Suppressor macrophage treated with lipopolysaccharide for 1 hour (primary cell): ENCODE results near the gene SALL3.

Source experiments
- DNase-seq, 3 donors: peaks; one replicate each; pipeline ENCODE4 v3.0.0-alpha.2; 2020 to 2022

Gene SALL3

DNA sequence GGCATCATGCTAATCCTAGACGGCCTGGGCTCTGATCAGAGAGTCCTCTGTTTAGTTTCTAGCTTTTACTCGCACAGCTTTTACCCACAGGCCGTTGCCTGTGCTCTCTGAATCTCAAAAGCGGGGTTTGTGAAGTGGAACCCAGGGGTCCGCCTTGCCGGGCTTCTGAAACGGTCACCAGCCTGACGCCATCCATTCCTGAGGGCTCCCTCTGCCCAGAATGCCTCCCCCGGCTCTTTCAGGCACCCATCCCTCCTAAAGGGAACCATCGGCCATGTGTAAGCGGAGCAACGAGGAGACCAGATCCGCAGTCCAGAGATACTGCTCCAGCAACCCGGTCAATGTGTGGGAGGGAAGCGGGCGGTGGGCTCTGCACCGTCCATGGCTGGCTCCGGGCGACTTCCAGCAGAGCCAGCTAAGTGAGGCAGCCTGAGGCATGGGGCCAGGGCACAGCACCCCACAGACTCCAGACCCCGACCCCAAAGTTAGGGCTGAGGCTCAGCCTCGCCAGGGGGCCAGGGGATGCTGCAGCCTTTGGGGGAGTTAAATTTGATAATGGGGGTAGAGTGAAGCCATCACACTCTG is 28.8 kb downstream of the SALL3 start:
- no peak for DNase-seq

DNA sequence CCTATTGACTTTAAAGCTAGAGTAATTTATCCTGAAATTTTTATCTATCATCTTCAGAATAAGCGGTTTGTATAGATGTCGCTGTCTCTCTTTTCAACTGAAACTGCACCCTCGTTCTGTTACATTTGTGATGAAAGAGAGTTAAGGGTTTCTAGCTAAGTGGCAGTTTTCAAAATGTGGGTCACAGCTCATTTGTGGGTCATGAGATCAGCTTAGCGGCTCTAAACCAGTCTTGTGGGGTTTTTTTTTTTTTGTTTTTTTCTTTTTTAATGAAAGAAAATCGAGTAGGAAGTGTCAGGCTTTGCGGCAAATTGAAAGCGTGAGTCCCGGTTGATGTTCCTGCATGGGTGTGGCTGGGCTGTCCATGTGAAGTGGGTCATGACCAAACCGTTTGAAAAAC is 31.2 kb downstream of the SALL3 start:
- no peak for DNase-seq

DNA sequence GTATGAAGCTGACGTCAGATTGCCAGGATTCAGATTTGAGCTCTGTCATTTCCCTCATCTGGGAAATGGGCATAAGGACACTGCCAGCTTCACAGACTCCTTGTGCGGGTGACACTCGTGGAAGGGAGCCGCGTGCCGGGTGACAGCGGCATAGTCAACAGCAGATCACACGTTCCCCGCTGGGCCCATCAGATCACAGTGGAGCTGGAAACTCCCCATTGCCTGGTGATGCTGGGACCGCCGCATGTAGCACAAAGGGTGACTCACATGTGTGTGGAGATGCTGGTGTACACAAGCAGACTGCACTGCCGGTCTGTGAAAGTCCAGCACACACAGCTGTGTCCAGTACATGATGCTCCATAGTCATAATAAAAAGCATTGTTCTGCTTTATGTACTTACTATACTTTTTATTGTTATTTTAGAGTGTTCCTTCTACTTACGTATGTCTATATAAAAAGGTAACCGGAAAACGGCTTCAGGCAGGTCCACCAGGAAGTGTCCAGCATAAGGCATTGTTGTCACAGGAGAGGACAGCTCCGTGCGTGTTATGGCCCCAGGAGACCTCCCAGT is 31.8 kb downstream of the SALL3 start:
- no peak for DNase-seq

DNA sequence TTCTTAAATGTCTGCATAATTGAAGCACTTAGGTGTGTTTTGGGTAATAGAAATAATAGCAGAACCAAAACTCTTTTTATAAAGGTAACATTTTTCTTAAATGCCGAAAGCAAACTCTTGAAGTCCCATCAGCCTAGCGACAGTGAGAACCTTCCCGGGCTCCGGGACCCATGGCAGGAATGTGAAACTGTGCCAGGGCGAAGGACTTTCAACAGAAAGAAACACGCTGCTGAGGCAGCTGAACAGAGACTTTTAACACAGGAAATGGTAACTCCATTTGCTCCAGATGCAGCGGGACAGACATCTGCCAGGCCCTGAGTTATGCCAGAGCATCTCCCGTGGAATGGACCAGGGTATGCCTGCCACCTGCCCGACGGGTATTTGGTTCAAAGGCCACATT is 34.3 kb downstream of the SALL3 start:
- no peak for DNase-seq

DNA sequence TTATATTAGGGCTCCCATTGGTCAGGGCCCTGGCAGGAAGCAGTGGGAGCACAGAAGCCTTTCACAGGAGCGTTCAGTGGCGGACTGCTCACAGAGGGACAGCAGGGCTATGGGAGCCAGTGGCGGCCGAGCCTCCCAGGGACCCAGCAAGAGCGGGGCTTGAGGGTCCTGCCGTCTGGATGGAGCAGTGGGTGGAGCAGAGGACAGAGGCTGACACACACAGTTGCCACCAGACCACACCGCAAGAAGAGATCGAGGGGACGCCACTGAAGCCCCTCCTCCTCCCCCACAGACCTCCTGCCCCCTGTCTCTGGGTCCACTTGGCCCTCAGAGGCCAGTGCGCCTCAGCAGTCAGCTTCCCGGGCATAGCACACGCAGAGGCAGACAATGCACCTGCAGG is 39.3 kb downstream of the SALL3 start:
- DNase-seq: no peak

DNA sequence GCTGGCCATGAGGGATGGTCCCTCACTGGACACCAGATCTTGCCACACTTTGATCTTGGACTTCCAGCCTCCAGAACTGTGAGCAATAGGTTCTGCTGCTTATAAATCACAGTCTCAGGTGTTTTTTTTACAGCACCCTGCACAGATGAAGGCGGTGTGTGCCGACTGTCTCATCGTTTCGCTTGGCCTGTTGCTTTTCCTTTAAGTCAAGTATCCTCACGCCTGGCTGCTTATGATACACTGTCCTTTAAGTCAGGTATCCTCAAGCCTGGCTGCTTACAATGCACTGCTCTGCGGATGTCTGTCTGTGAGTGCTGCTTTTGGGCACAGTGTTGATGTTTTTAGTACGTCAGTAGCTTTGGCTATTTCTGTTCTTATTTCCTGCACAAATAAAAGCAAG is 40.3 kb downstream of the SALL3 start:
- DNase-seq: no peak

DNA sequence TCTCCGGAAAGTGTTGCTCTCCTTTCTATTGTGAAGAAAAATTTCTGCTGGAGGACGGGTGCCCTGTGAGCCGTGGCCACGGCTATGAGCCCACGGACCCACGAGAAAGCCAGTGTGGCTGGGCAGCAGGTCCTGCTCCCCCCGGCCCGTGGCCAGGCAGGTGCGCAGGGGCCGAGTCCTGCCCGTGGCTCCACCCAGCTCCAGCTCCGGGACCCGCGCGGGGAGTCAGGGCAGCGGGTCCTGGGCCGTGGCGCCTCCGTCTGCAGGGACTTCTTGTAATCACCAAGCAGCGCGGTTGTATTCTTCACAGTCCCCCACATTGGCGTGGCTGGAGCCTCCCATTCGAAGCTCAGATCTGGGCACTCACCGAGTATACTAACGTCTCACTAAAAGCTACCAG is 43.0 kb downstream of the SALL3 start:
- DNase-seq: no peak

DNA sequence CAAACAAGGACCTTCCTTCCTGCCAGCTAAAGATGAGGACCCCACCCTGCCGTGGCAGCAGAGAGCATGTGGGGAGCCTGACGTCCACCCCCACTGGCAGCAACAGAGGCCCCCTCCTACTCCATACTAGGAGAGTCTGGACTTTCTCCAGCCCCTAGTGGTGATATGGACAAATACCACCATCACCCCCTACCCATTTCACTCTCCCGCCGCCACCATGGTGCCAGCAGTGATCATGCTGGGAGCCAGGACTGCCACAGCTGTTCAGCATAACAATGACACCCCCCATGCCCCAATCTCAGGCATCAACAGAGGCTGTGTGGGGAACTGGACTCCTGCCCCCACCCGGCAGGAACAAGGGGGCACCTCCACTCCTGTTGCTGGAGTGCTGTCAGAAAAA is 46.9 kb downstream of the SALL3 start:
- no peak for DNase-seq

DNA sequence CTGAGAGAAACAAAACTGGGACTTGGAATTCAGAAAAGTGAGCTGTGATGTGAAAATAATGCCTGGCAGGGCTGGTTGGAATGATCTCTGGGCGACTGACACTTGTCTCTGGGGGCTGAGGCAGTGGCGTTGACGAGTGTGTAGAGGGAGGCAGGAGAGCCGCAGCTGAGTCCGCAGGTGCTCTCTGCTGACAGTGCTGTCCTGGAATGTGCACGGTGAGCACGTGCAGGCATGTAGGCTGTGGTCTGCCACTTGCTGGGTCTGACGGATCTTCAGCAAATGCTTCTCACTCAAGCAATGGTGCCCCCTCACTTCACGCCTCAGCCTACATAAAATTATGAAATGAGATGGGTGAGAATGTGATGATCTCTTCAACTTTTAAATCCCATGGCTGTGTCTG is 51.1 kb downstream of the SALL3 start:
- DNase-seq: no peak

DNA sequence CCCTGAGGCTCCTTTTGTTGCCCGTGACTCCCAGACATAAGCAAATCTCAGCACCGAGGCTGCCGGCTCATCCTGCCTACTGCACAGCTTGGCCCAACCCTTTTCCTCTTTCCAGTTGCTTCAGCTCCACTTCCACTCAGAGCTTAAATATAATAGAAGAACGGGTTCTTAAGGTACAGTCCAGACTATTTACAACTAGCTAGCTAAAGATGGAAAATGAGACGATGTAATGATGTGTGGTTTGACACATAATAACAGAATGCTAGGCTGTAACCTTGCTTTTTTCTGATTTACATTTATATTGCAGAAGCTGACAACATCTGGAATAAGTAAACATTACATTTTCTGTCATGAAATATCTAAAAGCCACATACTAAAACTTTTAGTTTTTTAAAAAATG is 62.7 kb downstream of the SALL3 start:
- no peak for DNase-seq

DNA sequence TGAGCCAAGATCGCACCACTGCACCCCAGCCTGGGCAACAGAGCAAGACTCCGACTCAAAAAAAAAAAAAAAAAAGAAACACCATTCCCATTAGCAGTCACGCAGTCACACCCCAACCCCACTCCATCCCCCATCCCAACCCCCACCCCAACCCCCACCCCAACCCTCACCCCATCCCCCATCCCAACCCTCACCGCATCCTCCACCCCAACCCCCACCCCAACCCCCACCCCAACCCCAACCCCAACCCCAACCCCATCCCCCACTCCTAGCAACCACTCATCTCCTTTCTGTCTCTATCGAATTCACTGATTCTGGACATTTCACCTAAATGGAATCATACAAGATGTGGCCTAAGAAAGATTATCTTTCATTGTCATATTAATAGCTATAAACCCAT is 63.7 kb downstream of the SALL3 start:
- DNase-seq: no peak

DNA sequence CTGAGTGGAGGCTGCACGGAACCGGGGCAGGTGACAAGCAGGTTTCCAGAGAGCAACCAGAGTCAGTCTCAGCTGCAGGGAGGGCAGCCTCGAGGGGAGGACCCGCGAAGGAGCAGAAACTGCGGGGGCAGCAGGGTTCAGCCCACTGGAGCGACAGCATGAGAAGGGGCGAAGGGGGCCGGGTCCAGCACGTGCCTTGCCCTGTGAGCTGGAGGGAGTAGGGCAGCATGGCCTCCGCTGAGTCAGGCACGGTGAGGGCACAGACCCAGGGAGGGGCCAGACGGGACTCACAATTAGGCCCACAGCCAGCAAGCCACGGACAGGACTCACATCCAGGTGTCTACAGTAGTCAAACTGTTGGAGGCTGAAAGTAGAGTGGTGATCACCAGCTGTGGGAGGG is 66.9 kb downstream of the SALL3 start:
- DNase-seq: no peak

DNA sequence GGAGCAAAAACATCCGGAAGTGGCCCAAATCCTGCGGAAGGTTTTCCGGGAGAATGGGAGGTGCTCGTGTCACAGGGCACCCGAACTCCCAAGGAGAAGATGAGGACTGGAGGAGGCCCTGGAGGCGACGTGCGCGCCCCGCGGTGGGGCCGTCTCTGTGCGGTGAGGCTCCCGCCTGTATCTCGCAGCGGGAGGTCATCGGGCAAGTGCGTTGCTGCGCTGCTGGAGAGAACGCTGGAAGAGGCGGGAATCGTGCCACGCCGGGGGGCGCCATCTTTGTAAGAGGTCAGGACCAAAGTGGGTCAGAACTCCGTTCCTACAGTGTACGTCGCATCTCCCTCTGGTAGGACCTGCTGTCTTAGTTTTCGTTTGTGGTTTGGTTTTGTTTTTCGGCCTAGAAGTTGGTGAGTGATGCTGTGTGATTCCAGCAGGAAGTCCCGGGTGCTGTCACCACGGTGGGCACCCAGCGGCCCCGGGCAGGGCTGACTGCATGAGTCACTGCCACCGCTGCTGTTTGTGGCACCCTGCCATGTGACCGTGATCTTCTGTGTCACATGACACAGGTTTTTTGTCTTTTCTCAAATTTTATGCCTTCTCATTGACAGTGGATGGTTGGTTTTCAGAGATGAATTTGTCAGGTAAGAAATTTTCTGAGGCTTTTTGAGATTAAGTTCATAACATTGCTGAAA is 68.1 kb downstream of the SALL3 start:
- peak in 2 of 3 donors; percentile 3 to 18 for DNase-seq

DNA sequence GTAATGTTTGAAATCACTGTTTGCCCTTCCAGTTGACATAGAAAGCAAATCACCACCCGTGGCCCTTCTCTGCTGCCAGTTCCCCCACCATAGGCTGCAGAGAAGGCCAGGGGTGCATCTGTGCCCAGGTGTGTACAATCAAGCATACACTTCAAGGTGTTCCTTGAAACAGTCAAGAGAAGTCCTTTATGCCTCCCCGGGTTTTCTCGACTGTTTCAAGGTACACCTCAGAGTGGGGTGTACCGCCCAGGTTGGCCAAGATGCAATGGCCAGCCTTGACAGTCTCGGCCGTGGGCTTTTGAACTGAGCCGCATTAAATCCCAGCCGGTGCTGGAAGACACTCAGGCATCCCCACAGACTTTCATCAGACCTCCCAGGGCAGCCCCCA is 68.6 kb downstream of the SALL3 start:
- no peak for DNase-seq

DNA sequence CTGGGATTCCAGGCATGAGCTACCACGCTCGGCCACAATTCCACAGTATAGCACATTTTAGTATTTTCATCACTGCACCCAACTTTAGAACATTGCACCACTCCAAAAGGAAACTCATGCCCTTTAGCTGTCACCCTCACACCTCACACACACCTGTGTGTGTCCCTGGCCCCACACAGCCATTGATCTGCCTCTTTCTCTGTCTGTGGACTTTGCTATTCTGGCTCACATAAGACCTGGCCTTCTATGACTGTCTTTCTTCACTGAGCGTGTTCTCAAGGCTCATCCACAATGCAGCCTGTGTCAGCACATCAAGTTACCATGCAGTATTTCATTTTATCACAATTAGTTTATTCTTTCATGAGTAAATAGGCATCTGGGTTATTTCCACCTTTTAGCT is 69.9 kb downstream of the SALL3 start:
- DNase-seq: no peak
